MM.1S (cell line): ENCODE data around the gene PBX3.
"Not testable (repeated sequence)": the region's sequence is repeated elsewhere in the genome, so short reads cannot be mapped to it uniquely, and the experiment has no call there.

Source experiments
- DNase-seq: peaks from one replicate; pipeline ENCODE4 v3.0.0-alpha.2; 2015
- H2AFZ ChIP-seq: fragments of 300-600 bp; sonication (generic); 2 replicates; pipeline ENCODE4 v1.6.0; 2016; ENCODE audit warnings: antibody characterized with exemption, low read length
- H3F3A ChIP-seq: fragments of 300-600 bp; sonication (generic); 2 replicates; pipeline ENCODE4 v1.6.1; 2016; ENCODE audit warnings: mild to moderate bottlenecking, antibody characterized with exemption, low read length, moderate library complexity, mixed read lengths; ENCODE audit not compliant: insufficient read depth
- H3K27ac ChIP-seq: fragments of 300-600 bp; sonication (generic); 2 replicates; pipeline ENCODE4 v1.5.1; 2016; ENCODE audit warnings: mild to moderate bottlenecking, low read length
- H3K27me3 ChIP-seq: fragments of 300-600 bp; sonication (generic); replicated peaks from 2 replicates; pipeline ENCODE4 v1.6.0; 2016; ENCODE audit warnings: low read length; ENCODE audit not compliant: insufficient read depth
- H3K36me3 ChIP-seq: fragments of 300-600 bp; sonication (generic); replicated peaks from 2 replicates; pipeline ENCODE4 v1.6.1; 2016; ENCODE audit warnings: mild to moderate bottlenecking, low read length, mixed read lengths; ENCODE audit not compliant: insufficient read depth
- H3K4me1 ChIP-seq: fragments of 300-600 bp; sonication (generic); 2 replicates; pipeline ENCODE4 v1.6.1; 2016; ENCODE audit warnings: low read length, mixed read lengths
- H3K4me2 ChIP-seq: fragments of 300-600 bp; sonication (generic); 2 replicates; pipeline ENCODE4 v1.6.0; 2016; ENCODE audit warnings: low read depth, low read length
- H3K4me3 ChIP-seq: fragments of 300-600 bp; sonication (generic); 2 replicates; pipeline ENCODE4 v1.5.1; 2016; ENCODE audit warnings: low read length, mixed read lengths
- H3K79me2 ChIP-seq: fragments of 300-600 bp; sonication (generic); 2 replicates; pipeline ENCODE4 v1.6.1; 2016; ENCODE audit warnings: mixed run types, low read length, mixed read lengths
- H3K9ac ChIP-seq: fragments of 300-600 bp; sonication (generic); 2 replicates; pipeline ENCODE4 v1.6.1; 2016; ENCODE audit warnings: low read length, mixed read lengths
- H3K9me2 ChIP-seq: fragments of 300-600 bp; sonication (generic); replicated peaks from 2 replicates; pipeline ENCODE4 v1.6.1; 2016; ENCODE audit warnings: mild to moderate bottlenecking, low read length, mixed read lengths; ENCODE audit not compliant: insufficient read depth
- H3K9me3 ChIP-seq: fragments of 300-600 bp; sonication (generic); replicated peaks from 2 replicates; pipeline ENCODE4 v1.6.1; 2016; ENCODE audit warnings: mild to moderate bottlenecking, low read length, mixed read lengths; ENCODE audit not compliant: insufficient read depth
- H4K20me1 ChIP-seq: fragments of 300-600 bp; sonication (generic); 2 replicates; pipeline ENCODE4 v1.6.1; 2016; ENCODE audit warnings: mild to moderate bottlenecking, low read length, moderate library complexity, mixed read lengths; ENCODE audit not compliant: insufficient read depth
- CTCF ChIP-seq: fragments of 300-600 bp; sonication (generic); IDR thresholded peaks from 2 replicates; pipeline ENCODE4 v1.5.1; 2016; ENCODE audit warnings: antibody characterized with exemption, low read length, mixed read lengths
- EZH2 ChIP-seq: fragments of 300-600 bp; sonication (generic); optimal IDR thresholded peaks from 2 replicates; pipeline ENCODE3; 2017; ENCODE audit warnings: low read depth, mild to moderate bottlenecking, antibody characterized with exemption, low read length, mixed read lengths
- EZH2phosphoT487 ChIP-seq: fragments of 300-600 bp; sonication (generic); IDR thresholded peaks from 2 replicates; pipeline ENCODE4 v1.6.1; 2018; ENCODE audit warnings: antibody characterized with exemption, low read length

Gene PBX3

GRCh38 chr9:125774106-125774505 is 26.9 kb downstream of the PBX3 start:
- TF ChIP-seq EZH2 = no peak
- TF ChIP-seq CTCF = no peak
- TF ChIP-seq EZH2phosphoT487 = no peak
- H3K27ac ChIP-seq = no peak overlapping the region
- no peak overlapping the region for H3K4me3 ChIP-seq
- H3K4me2 ChIP-seq = no peak overlapping the region
- no peaks in the 10 kb centered on the region for H4K20me1 ChIP-seq
- H3K9ac ChIP-seq = no peak overlapping the region
- H3K79me2 ChIP-seq = no peaks in the 10 kb centered on the region
- H3F3A ChIP-seq = no peaks in the 10 kb centered on the region
- H3K27me3 ChIP-seq = no peaks in the 10 kb centered on the region
- H3K4me1 ChIP-seq = no peaks in the 10 kb centered on the region
- no peaks in the 10 kb centered on the region for H3K9me2 ChIP-seq
- DNase-seq = no peak
- H3K36me3 ChIP-seq = no peaks in the 10 kb centered on the region
- H3K9me3 ChIP-seq = no peaks in the 10 kb centered on the region
- no peak overlapping the region for H2AFZ ChIP-seq

GRCh38 chr9:125776789-125777188 is 29.6 kb downstream of the PBX3 start:
- not testable (repeated sequence) for H3K4me3 ChIP-seq, H3K27ac ChIP-seq, H2AFZ ChIP-seq, H3K4me1 ChIP-seq, DNase-seq, H3K9me2 ChIP-seq, H3K79me2 ChIP-seq, H3K4me2 ChIP-seq, H3K9ac ChIP-seq, H3F3A ChIP-seq, H3K9me3 ChIP-seq, H3K27me3 ChIP-seq, H4K20me1 ChIP-seq, H3K36me3 ChIP-seq

- not testable (repeated sequence) for H3K4me2 ChIP-seq, H2AFZ ChIP-seq, H4K20me1 ChIP-seq, H3K4me3 ChIP-seq, H3K4me1 ChIP-seq, H3K36me3 ChIP-seq, H3K79me2 ChIP-seq, H3K27me3 ChIP-seq, H3F3A ChIP-seq, H3K9me3 ChIP-seq, H3K27ac ChIP-seq, H3K9me2 ChIP-seq, DNase-seq, H3K9ac ChIP-seq
These were observed 31.5 kb downstream of the PBX3 start for GRCh38 chr9:125778538-125779219.

GRCh38 chr9:125779220-125779565 is 32.0 kb downstream of the PBX3 start:
- not testable (repeated sequence) for H3F3A ChIP-seq, H2AFZ ChIP-seq, H3K4me2 ChIP-seq, H3K36me3 ChIP-seq, H3K4me3 ChIP-seq, H3K4me1 ChIP-seq, H3K27ac ChIP-seq, H3K9me3 ChIP-seq, DNase-seq, H3K79me2 ChIP-seq, H3K9ac ChIP-seq, H3K27me3 ChIP-seq, H4K20me1 ChIP-seq, H3K9me2 ChIP-seq

- Histone ChIP-seq H4K20me1 (no peaks in the 10 kb centered on the region), H3K79me2 (no peaks in the 10 kb centered on the region)
These were observed 35.5 kb downstream of the PBX3 start for GRCh38 chr9:125782718-125783117.

More at GRCh38 chr9:125782718-125783117, 35.5 kb downstream of the PBX3 start:
- H3K27ac ChIP-seq = no peak overlapping the region
- no peaks in the 10 kb centered on the region for H3K9me2 ChIP-seq
- no peak overlapping the region for H2AFZ ChIP-seq
- TF ChIP-seq CTCF = no peak
- no peak for TF ChIP-seq EZH2
- TF ChIP-seq EZH2phosphoT487 = no peak
- H3K36me3 ChIP-seq = no peaks in the 10 kb centered on the region
- no peaks in the 10 kb centered on the region for H3F3A ChIP-seq
- H3K4me1 ChIP-seq = no peaks in the 10 kb centered on the region
- H3K27me3 ChIP-seq = no peaks in the 10 kb centered on the region
- no peak for DNase-seq
- no peak overlapping the region for H3K9ac ChIP-seq
- no peaks in the 10 kb centered on the region for H3K9me3 ChIP-seq
- H3K4me2 ChIP-seq = no peak overlapping the region
- no peak overlapping the region for H3K4me3 ChIP-seq
